ENCODE measurements around the gene RIPOR1. TPM values are rescaled to one million over a fixed set of nuclear protein-coding genes. Genes with fewer than 3 reads are reported as not detected.

Gene RIPOR1
- total and polyA plus RNA-seq, 2 experiments from 2014 or later = 7.6 to 22.4 TPM

GRCh38 chr16:67539691-67540635 lies 11.3 kb downstream of the RIPOR1 start:
- H3K27ac Mint-ChIP-seq = no peak overlapping the region
- no peak overlapping the region for H3K4me3 Mint-ChIP-seq
- H3K9me2 ChIP-seq (ENCODE audit: insufficient read depth) = no peaks in the 10 kb centered on the region
- no peak overlapping the region for H3K4me2 ChIP-seq
- DNase-seq (ENCODE audit: low spot score) (no peak), ATAC-seq (no peak)
- no peak overlapping the region for H3K4me3 ChIP-seq
- no peaks in the 10 kb centered on the region; the same call in 1 of the 2 replicates for H3K4me1 ChIP-seq (ENCODE audit: insufficient read depth)
- H3K4me1 Mint-ChIP-seq = peaks cover 21% of the 10 kb centered on the region
- peaks cover 71% of the 10 kb centered on the region for H3K27me3 Mint-ChIP-seq (ENCODE audit: insufficient read depth, low read depth, poor library complexity)
- peaks cover 67% of the 10 kb centered on the region for H3K27me3 ChIP-seq (ENCODE audit: insufficient read depth)
- no peaks in the 10 kb centered on the region for H3K36me3 ChIP-seq (ENCODE audit: insufficient read depth)
- H2AFZ ChIP-seq = no peak overlapping the region
- H3K9me3 Mint-ChIP-seq = no peaks in the 10 kb centered on the region; the same call in 2 of the 3 replicates
- no peaks in the 10 kb centered on the region for H3K79me2 ChIP-seq (replicated peaks; ENCODE audit: insufficient read depth)
- peaks cover 12% of the 10 kb centered on the region for H3K36me3 Mint-ChIP-seq (ENCODE audit: low read depth)
- H3F3A ChIP-seq (replicated peaks; ENCODE audit: low read depth) = 0 out of 2 replicates have a peak, but pooled peaks cover 3% of the 10 kb centered on the region
- H3K27ac ChIP-seq (ENCODE audit: low read depth) = no peak overlapping the region
- no peak for TF ChIP-seq ZNF114 (CRISPR knock-in tag; IDR thresholded peaks at IDR 0.05)
- 0 out of 4 replicates have a peak, but pooled peaks of 1 of the 2 experiments have one; percentile 10 for TF ChIP-seq CTCF (conservative IDR thresholded peaks at IDR 0.05; ENCODE audit: low read depth in 2 of 2)
- H4K20me1 ChIP-seq (replicated peaks; ENCODE audit: insufficient read depth) = no peaks in the 10 kb centered on the region; the same call in 1 of the 2 replicates

- Mint-ChIP-seq H3K36me3 (ENCODE audit: low read depth) (peaks cover 12% of the 10 kb centered on the region), H3K27me3 (ENCODE audit: insufficient read depth, low read depth, poor library complexity) (peaks cover 63% of the 10 kb centered on the region), H3K4me1 (peaks cover 21% of the 10 kb centered on the region), H3K9me3 (no peaks in the 10 kb centered on the region; the same call in 2 of the 3 replicates), H3K27ac (no peak overlapping the region), H3K4me3 (no peak overlapping the region)
- Histone ChIP-seq H2AFZ (no peak overlapping the region), H3F3A (replicated peaks; ENCODE audit: low read depth) (0 out of 2 replicates have a peak, but pooled peaks cover 3% of the 10 kb centered on the region), H3K4me3 (no peak overlapping the region), H3K79me2 (replicated peaks; ENCODE audit: insufficient read depth) (no peaks in the 10 kb centered on the region), H3K27me3 (ENCODE audit: insufficient read depth) (peaks cover 59% of the 10 kb centered on the region), H3K27ac (ENCODE audit: low read depth) (no peak overlapping the region), H3K36me3 (ENCODE audit: insufficient read depth) (no peaks in the 10 kb centered on the region), H3K9me2 (ENCODE audit: insufficient read depth) (no peaks in the 10 kb centered on the region), H3K4me2 (no peak overlapping the region), H4K20me1 (replicated peaks; ENCODE audit: insufficient read depth) (no peaks in the 10 kb centered on the region; the same call in 1 of the 2 replicates), H3K4me1 (ENCODE audit: insufficient read depth) (no peaks in the 10 kb centered on the region; the same call in 1 of the 2 replicates)
- DNase-seq (ENCODE audit: low spot score) = no peak
- TF ChIP-seq NANOG (IDR thresholded peaks at IDR 0.05; ENCODE audit: borderline replicate concordance) (no peak), POLR2AphosphoS5 (IDR thresholded peaks at IDR 0.05; ENCODE audit: low read depth) (no peak), ETS1 (IDR thresholded peaks at IDR 0.05) (no peak), CREB1 (CRISPR knock-in tag; IDR thresholded peaks at IDR 0.05; ENCODE audit: low read depth) (no peak)
- no peak for ATAC-seq
These were observed 12.1 kb downstream of the RIPOR1 start for GRCh38 chr16:67540756-67541155.

All from GM23338 (cell line).